Esophagus muscularis mucosa (tissue), 4 donors: ENCODE measurements around the gene SEPTIN6. TPM values are rescaled to one million over a fixed set of nuclear protein-coding genes. Genes with fewer than 3 reads are reported as not detected.

Experiments used
- DNase-seq: peaks from one replicate; pipeline ENCODE4 v3.0.0-alpha.2; 2017; ENCODE audit errors: extremely low spot score
- H3K27ac ChIP-seq, 4 donors: fragments of 200-600 bp; sonication (generic); replicated peaks in 1 of 4; 1 replicate in 3 of 4; 2 replicates in 1 of 4; pipeline ENCODE4 v1.5.1; 2016 to 2019; ENCODE audit warnings: mild to moderate bottlenecking in 1 of 4
- H3K27me3 ChIP-seq, 4 donors: fragments of 200-600 bp; sonication (generic); one replicate each; pipeline versions ENCODE4 v1.5.1 to v1.6.0; 2016 to 2019
- H3K36me3 ChIP-seq, 4 donors: fragments of 200-600 bp; sonication (generic); one replicate each; pipeline ENCODE4 v1.5.1; 2016 to 2019
- H3K4me1 ChIP-seq, 4 donors: fragments of 200-600 bp; sonication (generic); one replicate each; pipeline ENCODE4 v1.5.1; 2016 to 2019
- H3K4me3 ChIP-seq, 4 donors: fragments of 200-600 bp; sonication (generic); 1 replicate in 2 of 4; 2 replicates in 2 of 4; pipeline ENCODE4 v1.5.1; 2016 to 2019; ENCODE audit warnings: mild to moderate bottlenecking in 4 of 4, moderate library complexity in 1 of 4
- H3K9me3 ChIP-seq, 4 donors: fragments of 200-600 bp; sonication (generic); 1 replicate in 3 of 4; 2 replicates in 1 of 4; pipeline ENCODE4 v1.5.1; 2016 to 2019
- EP300 ChIP-seq: sonication (generic); formaldehyde crosslinking; IDR thresholded peaks from one replicate; pipeline ENCODE4 v1.6.1; 2017; ENCODE audit warnings: antibody characterized with exemption
- POLR2A ChIP-seq: fragments of 450-650 bp; IDR thresholded peaks from one replicate; pipeline ENCODE4 v1.6.1; 2017; ENCODE audit warnings: antibody characterized with exemption, moderate library complexity, mild to moderate bottlenecking, low read depth
- POLR2AphosphoS5 ChIP-seq, 2 donors: sonication (generic); formaldehyde crosslinking; IDR thresholded peaks; one replicate each; pipeline ENCODE4 v1.6.1; 2017; ENCODE audit warnings: antibody characterized with exemption in 2 of 2
- WGBS: methylation state at CpG from one replicate; pipeline ENCODE4 v1.1.5; 2018; 5-methylcytosine and 5-hydroxymethylcytosine counted together
- intact Hi-C: fragments of 100-400 bp; cut with DNase I; formaldehyde crosslinking; loops from one replicate; pipeline ENCODE4 v1.15.1; 2023
- total RNA-seq, 4 donors: library from RNA; depleted of rRNA; stranded (reverse); fragments of >200 nt; gene quantifications; one replicate each; pipeline versions ENCODE4 v1.1.0 to v1.2.1, GENCODE V29; 2016
- TF ChIP-seq, protein P1 (sequence below), 3 experiments: fragments of 200-600 bp in 2 of 3; fragments of 450-650 bp in 1 of 3; sonication (generic) in 2 of 3; IDR thresholded peaks; one replicate each; pipeline ENCODE4 v1.5.1; 2017 to 2019; ENCODE audit warnings: antibody characterized with exemption in 3 of 3, mild to moderate bottlenecking in 2 of 3, moderate library complexity in 1 of 3

Gene SEPTIN6
- total RNA-seq, 4 donors from 2014 or later = 51.5 to 67.2 (median 60.5) TPM

DNA sequence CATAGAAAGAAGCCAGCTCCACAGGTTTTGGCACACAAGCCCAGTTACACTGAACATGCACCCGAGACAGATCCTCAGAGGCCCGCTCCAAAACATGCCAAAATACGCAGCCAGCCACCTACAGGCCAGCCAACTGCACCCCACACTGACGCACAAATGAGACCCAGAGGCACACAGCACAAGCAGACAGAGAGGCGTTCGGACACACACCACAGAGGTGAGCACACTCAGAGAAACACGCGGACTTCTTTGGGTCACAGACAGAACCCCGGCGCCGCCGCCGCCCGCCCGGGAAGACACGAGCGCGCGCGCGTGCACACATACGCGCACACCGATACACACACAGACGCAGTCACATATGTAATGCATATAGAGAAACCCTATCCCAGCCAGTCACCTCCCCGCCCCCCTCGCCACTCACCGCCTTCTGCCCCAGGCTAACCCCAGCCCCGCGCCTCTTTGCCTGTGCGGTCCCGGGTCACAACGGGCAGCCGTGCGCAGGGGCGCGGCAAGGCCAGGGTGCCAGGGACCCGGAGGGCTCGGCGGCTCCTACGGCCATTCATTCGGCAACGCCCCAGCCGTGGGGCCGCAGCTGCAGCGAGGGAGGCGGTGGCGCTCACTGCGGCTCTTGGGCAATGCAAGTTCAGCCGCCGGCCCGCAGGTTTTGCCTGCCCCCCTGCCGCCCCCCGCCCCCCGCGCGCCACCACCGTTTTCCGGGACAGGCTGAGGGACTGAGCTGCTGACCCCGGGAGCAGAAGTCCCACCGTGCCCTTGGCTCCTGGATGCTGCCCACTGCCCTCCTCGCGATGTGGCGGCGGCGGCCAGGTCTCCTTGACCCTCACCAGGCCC, 553 bp downstream of the SEPTIN6 start:
- no peak for DNase-seq
- no peaks in the 10 kb centered on the region for H3K36me3 ChIP-seq
- intact Hi-C loops = loop anchor here (5.0 kb wide), 1 partner anchor 40 kb away; no protein-coding TSS in a partner anchor
- H3K9me3 ChIP-seq = no peaks in the 10 kb centered on the region
- H3K4me1 ChIP-seq = peaks cover 0 to 36% (median 34%) of the 10 kb centered on the region in 4 donors
- 32% methylated on average over 22 of the region's 66 CpGs for WGBS
- H3K27me3 ChIP-seq = peaks cover 0 to 5% (median 0%) of the 10 kb centered on the region in 4 donors
- peak overlapping the region; percentile 84 to 89 (median 88) for H3K27ac ChIP-seq
- H3K4me3 ChIP-seq = peak overlapping the region; percentile 68 to 81 (median 72)
- TF ChIP-seq POLR2AphosphoS5 (IDR thresholded peaks at IDR 0.05) (peak in 1 of 2 donors; percentile 55), POLR2A (no peak)

DNA sequence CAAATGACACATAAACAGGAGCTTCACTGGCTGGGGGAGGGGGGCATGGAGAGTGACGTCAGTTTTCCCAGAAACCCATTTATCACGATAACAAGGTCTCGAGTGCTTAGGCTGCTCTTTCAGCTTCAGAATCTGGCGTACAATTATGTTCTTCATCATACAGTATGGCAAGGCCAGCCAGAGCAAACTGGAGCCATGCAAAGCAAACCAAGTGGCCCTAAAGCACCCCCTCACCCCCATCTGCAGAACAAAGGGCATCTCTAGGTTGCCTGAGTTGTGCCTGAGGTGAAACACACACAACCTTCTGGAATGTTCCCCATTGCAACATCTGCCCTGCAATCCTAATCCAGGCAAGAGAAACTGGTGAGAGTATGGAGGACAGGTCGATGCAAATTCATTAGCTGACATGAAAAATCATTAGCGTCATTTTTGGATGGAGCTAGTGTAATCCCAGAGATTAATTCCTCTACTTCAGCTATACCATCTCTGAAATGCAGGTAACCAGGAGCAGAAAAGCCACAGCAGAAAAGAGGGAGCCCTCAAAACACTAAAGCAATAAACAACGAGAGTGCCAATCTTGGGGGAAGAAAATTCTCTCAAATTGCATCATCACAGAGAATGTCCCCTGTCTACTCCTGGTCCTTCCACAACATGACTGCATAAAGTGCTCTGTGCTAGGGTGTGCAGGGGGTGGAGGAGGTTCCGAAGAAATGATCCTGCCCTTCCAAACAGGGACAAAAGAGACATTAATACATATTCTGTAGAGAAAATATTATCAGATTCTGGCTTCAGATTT, 1.8 kb downstream of the SEPTIN6 start:
- 52% methylated on average over 8 of the region's 8 CpGs for WGBS
- Histone ChIP-seq H3K9me3 (no peaks in the 10 kb centered on the region), H3K27ac (peak overlapping the region; percentile 25 to 89 (median 88)), H3K36me3 (no peaks in the 10 kb centered on the region), H3K27me3 (peaks cover 0 to 5% (median 0%) of the 10 kb centered on the region in 4 donors), H3K4me1 (peaks cover 7 to 49% (median 46%) of the 10 kb centered on the region in 4 donors), H3K4me3 (peak overlapping the region; percentile 68 to 81 (median 72))
- TF ChIP-seq POLR2A (no peak), POLR2AphosphoS5 (IDR thresholded peaks at IDR 0.05) (no peak), EP300 (no peak)
- TF ChIP-seq, protein P1, sequence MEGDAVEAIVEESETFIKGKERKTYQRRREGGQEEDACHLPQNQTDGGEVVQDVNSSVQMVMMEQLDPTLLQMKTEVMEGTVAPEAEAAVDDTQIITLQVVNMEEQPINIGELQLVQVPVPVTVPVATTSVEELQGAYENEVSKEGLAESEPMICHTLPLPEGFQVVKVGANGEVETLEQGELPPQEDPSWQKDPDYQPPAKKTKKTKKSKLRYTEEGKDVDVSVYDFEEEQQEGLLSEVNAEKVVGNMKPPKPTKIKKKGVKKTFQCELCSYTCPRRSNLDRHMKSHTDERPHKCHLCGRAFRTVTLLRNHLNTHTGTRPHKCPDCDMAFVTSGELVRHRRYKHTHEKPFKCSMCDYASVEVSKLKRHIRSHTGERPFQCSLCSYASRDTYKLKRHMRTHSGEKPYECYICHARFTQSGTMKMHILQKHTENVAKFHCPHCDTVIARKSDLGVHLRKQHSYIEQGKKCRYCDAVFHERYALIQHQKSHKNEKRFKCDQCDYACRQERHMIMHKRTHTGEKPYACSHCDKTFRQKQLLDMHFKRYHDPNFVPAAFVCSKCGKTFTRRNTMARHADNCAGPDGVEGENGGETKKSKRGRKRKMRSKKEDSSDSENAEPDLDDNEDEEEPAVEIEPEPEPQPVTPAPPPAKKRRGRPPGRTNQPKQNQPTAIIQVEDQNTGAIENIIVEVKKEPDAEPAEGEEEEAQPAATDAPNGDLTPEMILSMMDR (IDR thresholded peaks at IDR 0.05) = no peak
- intact Hi-C loops = loop anchor here (5.0 kb wide), 1 partner anchor 39 kb away; no protein-coding TSS in a partner anchor
- DNase-seq = no peak

DNA sequence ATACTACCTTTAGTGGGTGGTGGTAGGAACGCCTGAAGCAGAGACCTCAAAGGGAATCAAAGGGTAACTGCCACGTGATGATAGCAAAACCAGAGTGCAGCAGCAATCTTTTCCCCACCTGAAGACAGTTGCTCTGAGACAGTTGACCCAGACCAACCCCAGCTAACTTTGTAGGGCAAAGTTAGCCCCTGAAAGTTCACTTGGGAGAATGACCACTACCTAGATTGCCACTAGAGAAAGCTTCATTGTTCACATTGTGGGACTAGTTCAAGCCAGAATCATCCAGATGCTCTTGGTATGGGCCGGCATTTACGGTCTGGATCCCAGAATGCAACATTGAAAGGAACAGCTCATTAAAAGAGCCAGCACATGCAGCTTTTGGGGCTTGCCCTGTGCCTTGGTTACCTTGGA, 4.1 kb downstream of the SEPTIN6 start:
- peak overlapping the region in 2 of 4 donors; percentile 31 to 89 for H3K27ac ChIP-seq
- H3K36me3 ChIP-seq = no peaks in the 10 kb centered on the region
- 65% methylated on average over 4 of the region's 4 CpGs for WGBS
- peaks cover 13 to 60% (median 58%) of the 10 kb centered on the region in 4 donors for H3K4me1 ChIP-seq
- intact Hi-C loops = no loop called here
- TF ChIP-seq EP300 (no peak), POLR2A (no peak)
- TF ChIP-seq, protein P1 (IDR thresholded peaks at IDR 0.05) = no peak
- H3K27me3 ChIP-seq = peaks cover 0 to 2% (median 0%) of the 10 kb centered on the region in 4 donors
- DNase-seq = no peak
- H3K9me3 ChIP-seq = no peaks in the 10 kb centered on the region
- H3K4me3 ChIP-seq = no peak overlapping the region

DNA sequence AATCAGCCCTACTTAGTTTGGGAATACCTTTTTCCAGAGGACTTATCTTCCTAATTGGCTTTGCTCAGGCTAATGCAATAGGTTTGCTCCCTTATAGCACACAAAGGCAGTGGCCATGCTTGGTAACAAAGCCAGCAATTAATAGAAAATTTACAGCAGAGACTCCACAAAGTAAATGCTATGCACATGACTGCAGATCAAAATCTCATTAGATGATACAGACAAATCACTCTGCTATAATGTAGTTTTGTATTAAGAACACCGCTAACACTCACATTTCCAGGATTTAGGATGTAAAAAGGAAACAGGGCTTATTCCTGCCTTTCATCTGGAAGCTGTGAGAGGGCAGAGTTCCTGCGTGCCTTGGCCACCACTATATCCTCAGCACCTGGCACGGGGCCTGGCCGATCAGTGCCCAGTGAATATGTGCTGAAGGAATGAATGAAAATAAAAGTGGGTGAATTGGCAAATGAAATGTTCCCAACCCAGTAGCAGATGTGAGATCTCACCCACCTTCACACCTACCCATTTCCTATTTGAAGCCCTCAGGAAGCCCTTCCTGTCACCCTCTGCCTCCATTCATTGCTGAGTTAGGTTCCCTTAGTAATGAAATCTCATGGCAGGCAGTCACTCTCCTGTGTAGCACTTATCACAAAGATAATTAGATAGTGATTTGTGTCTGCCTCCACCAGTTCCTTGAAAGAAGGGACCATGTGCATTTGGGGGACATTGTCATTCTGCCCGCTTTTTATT, 5.1 kb downstream of the SEPTIN6 start:
- H3K27ac ChIP-seq = peak overlapping the region; percentile 27 to 85 (median 81)
- peaks cover 13 to 56% (median 53%) of the 10 kb centered on the region in 4 donors for H3K4me1 ChIP-seq
- TF ChIP-seq EP300 (no peak), POLR2A (no peak), POLR2AphosphoS5 (IDR thresholded peaks at IDR 0.05) (no peak)
- TF ChIP-seq, protein P1 (IDR thresholded peaks at IDR 0.05) = no peak
- intact Hi-C loops = no loop called here
- H3K4me3 ChIP-seq = no peak overlapping the region
- no peaks in the 10 kb centered on the region for H3K9me3 ChIP-seq
- no peaks in the 10 kb centered on the region for H3K27me3 ChIP-seq
- 64% methylated on average over 5 of the region's 5 CpGs for WGBS
- no peaks in the 10 kb centered on the region for H3K36me3 ChIP-seq
- DNase-seq = no peak
